Pons (tissue), 1 donor: Measurements from ENCODE around the gene MALRD1.

Source experiments
- DNase-seq: peaks from one replicate; pipeline ENCODE4 v3.0.0-alpha.2; 2016; ENCODE audit warnings: low spot score

The MALRD1 gene

GRCh38 chr10:19367176-19367575, 318.6 kb downstream of the MALRD1 start:
- DNase-seq: no peak

GRCh38 chr10:19373988-19374387, 325.4 kb downstream of the MALRD1 start:
- DNase-seq: no peak

- DNase-seq: no peak
Observed at GRCh38 chr10:19385846-19386450, 337.3 kb downstream of the MALRD1 start.

- DNase-seq: no peak
Observed at GRCh38 chr10:19408924-19409323, 360.3 kb downstream of the MALRD1 start.

- no peak for DNase-seq
Observed at GRCh38 chr10:19411119-19411518, 362.5 kb downstream of the MALRD1 start.

GRCh38 chr10:19412531-19412930, 363.9 kb downstream of the MALRD1 start:
- DNase-seq: peak; percentile 41

GRCh38 chr10:19416164-19416563, 367.6 kb downstream of the MALRD1 start:
- DNase-seq: no peak

- DNase-seq: no peak
Observed at GRCh38 chr10:19417740-19418139, 369.1 kb downstream of the MALRD1 start.

GRCh38 chr10:19421674-19422073, 373.1 kb downstream of the MALRD1 start:
- DNase-seq: no peak

GRCh38 chr10:19426034-19426433, 377.4 kb downstream of the MALRD1 start:
- no peak for DNase-seq

- DNase-seq: no peak
Observed at GRCh38 chr10:19431622-19432351, 383.2 kb downstream of the MALRD1 start.

- no peak for DNase-seq
Observed at GRCh38 chr10:19449860-19450259, 401.3 kb downstream of the MALRD1 start.

GRCh38 chr10:19451356-19451755, 402.8 kb downstream of the MALRD1 start:
- DNase-seq: no peak

- DNase-seq: no peak
Observed at GRCh38 chr10:19451937-19452336, 403.3 kb downstream of the MALRD1 start.

- DNase-seq: no peak
Observed at GRCh38 chr10:19453967-19454366, 405.4 kb downstream of the MALRD1 start.

GRCh38 chr10:19461588-19461987, 413.0 kb downstream of the MALRD1 start:
- DNase-seq: no peak

- no peak for DNase-seq
Observed at GRCh38 chr10:19466709-19467108, 418.1 kb downstream of the MALRD1 start.

GRCh38 chr10:19468413-19468812, 419.8 kb downstream of the MALRD1 start:
- DNase-seq: no peak

- DNase-seq: no peak
Observed at GRCh38 chr10:19469521-19469920, 420.9 kb downstream of the MALRD1 start.

GRCh38 chr10:19479854-19480253, 431.3 kb downstream of the MALRD1 start:
- no peak for DNase-seq

GRCh38 chr10:19480353-19480752, 431.8 kb downstream of the MALRD1 start:
- DNase-seq: no peak

- no peak for DNase-seq
Observed at GRCh38 chr10:19483421-19483820, 434.8 kb downstream of the MALRD1 start.

- peak; percentile 3 for DNase-seq
Observed at GRCh38 chr10:19488592-19489280, 440.1 kb downstream of the MALRD1 start.
